ENCODE measurements around the gene KRTAP11-1.

KRTAP11-1 gene, protein sequence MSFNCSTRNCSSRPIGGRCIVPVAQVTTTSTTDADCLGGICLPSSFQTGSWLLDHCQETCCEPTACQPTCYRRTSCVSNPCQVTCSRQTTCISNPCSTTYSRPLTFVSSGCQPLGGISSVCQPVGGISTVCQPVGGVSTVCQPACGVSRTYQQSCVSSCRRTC

DNA sequence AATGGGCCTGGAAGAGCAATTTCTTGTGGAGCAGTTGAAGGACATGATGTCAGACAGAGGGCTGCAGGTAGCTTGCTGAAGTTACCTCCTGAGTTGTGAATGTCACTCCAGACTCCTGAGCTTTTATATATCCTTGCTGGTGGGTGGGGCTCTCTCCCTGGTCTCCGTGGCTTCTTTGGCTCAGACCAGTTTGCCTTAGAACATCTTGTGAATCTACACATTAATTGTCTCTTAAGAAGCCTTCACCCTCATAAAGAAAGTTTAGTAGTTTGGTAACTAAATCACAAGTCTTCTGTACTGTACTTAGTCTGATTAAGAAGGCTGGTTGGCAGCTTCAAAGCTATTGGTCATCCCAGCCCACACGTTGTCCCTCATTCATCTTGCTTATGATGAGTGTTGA is at the start of gene KRTAP11-1:
TSS of gene KRTAP11-1 (minus strand) at position 101 of the 400 bp plus-strand sequence. CDS start at position 45, 56 bp downstream.
- Mint-ChIP-seq H3K4me3 (no peak within 1 kb of the TSS), H3K27me3 (peaks cover 3% of the 10 kb centered on the region), H3K9me3 (no peaks in the 10 kb centered on the region), H3K36me3 (ENCODE audit: low read depth) (no peaks in the 10 kb centered on the region), H3K4me1 (no peaks in the 10 kb centered on the region), H3K27ac (no peak within 1 kb of the TSS)
- ATAC-seq = no peak
- DNase-seq = no peak

- ATAC-seq (no peak), DNase-seq (no peak)
- H3K9me3 Mint-ChIP-seq = peaks cover 14% of the 10 kb centered on the region
- no peaks in the 10 kb centered on the region for H3K4me1 Mint-ChIP-seq
- no peak overlapping the region for H3K27ac Mint-ChIP-seq
- H3K36me3 Mint-ChIP-seq (ENCODE audit: low read depth) = no peaks in the 10 kb centered on the region
- no peak overlapping the region for H3K4me3 Mint-ChIP-seq
- H3K27me3 Mint-ChIP-seq = peaks cover 2% of the 10 kb centered on the region
Observed at GRCh38 chr21:30924146-30924700, 42.8 kb upstream of the KRTAP11-1 start.

DNA sequence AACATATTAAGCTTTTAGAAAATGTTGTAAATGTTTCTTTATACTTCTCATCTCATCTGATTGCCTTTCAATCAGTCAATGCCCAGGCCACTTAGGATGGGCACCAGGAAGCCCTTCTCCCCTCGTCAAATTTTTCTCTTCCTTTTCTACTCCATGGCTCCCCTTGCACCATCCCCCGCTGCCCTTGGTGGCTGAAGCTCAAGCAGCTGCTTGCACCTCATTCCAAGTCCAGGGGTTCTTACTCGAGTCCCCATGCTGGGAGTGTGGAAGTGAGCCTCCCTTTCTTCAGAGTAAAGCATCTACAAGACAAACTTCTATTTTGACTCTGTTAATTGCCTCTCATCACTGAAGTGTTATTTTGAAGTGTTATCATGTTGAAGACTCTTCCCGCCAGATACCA is 39.7 kb upstream of the KRTAP11-1 start:
- Mint-ChIP-seq H3K4me3 (no peak overlapping the region), H3K36me3 (ENCODE audit: low read depth) (no peaks in the 10 kb centered on the region), H3K27me3 (peaks cover 2% of the 10 kb centered on the region), H3K27ac (no peak overlapping the region), H3K9me3 (no peaks in the 10 kb centered on the region), H3K4me1 (no peaks in the 10 kb centered on the region)
- ATAC-seq = no peak
- DNase-seq = no peak

DNA sequence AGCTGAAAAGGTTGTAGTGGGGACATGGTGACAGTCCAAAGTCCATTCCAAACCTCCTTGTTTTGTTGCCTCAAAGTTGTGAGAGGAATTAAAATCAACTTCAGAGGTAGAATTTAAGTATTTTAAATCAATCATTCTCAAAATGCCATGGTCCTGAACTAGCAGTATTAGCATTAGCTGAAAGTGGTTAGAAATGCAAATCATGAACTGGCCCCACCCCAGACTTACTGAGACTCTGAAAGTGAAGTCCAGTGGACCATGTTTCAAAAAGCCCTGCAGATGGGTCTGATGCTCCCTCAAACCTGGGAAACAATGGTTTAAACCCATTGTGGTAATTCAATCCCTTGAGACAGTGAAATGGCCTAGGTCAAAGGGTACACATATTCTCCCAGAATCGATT is 36.2 kb upstream of the KRTAP11-1 start:
- ATAC-seq (no peak), DNase-seq (no peak)
- no peaks in the 10 kb centered on the region for H3K4me1 Mint-ChIP-seq
- no peak overlapping the region for H3K4me3 Mint-ChIP-seq
- H3K27me3 Mint-ChIP-seq = peaks cover 6% of the 10 kb centered on the region
- H3K36me3 Mint-ChIP-seq (ENCODE audit: low read depth) = no peaks in the 10 kb centered on the region
- no peaks in the 10 kb centered on the region for H3K9me3 Mint-ChIP-seq
- no peak overlapping the region for H3K27ac Mint-ChIP-seq

- H3K36me3 Mint-ChIP-seq (ENCODE audit: low read depth) = no peaks in the 10 kb centered on the region
- H3K27ac Mint-ChIP-seq = no peak overlapping the region
- H3K4me3 Mint-ChIP-seq = no peak overlapping the region
- ATAC-seq (no peak), DNase-seq (no peak)
- H3K27me3 Mint-ChIP-seq = peaks cover 10% of the 10 kb centered on the region
- no peaks in the 10 kb centered on the region for H3K4me1 Mint-ChIP-seq
- H3K9me3 Mint-ChIP-seq = no peaks in the 10 kb centered on the region
Observed at GRCh38 chr21:30900881-30901280, 19.5 kb upstream of the KRTAP11-1 start.

DNA sequence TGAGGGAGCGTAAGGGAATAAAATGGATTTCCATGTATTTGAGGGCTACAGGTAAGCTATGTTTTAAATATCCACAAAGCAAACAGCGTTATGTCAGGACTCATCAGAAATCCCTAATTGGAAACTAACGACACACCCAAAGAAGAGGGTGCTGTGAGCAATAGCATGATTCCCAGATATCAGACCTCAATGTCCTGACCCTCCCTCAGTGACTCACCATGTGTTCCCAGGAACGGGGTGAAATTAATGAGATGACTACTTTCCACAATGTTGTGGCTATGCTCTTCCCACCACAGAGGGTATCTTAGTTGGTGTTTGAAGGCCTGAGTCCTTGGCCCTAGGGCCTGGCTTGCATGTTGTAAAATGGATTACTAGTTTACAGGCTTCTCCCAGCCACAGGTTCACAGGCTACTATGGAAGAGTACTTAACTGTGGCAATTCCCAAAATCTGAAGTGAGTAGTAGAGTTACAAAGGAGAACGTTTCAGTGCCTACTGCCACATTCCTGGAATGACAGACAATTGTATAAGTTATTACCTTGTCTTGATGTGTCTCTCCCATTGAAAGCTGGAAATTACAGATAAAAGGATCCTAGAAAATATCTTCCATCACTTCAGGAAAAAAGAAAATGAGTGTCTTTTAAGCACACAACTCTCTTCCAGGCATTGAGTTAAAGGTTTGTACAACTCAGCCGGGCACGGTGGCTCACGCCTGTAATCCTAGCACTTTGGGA is 1.7 kb upstream of the KRTAP11-1 start:
- ATAC-seq = no peak
- DNase-seq = no peak
- no peaks in the 10 kb centered on the region for H3K36me3 Mint-ChIP-seq (ENCODE audit: low read depth)
- H3K4me1 Mint-ChIP-seq = no peaks in the 10 kb centered on the region
- no peaks in the 10 kb centered on the region for H3K27me3 Mint-ChIP-seq
- no peak overlapping the region for H3K27ac Mint-ChIP-seq
- no peak overlapping the region for H3K4me3 Mint-ChIP-seq
- H3K9me3 Mint-ChIP-seq = peaks cover 5% of the 10 kb centered on the region

GRCh38 chr21:30880914-30881313 is 466 bp downstream of the KRTAP11-1 start:
- H3K27ac Mint-ChIP-seq = no peak overlapping the region
- no peaks in the 10 kb centered on the region for H3K36me3 Mint-ChIP-seq (ENCODE audit: low read depth)
- H3K4me1 Mint-ChIP-seq = no peaks in the 10 kb centered on the region
- H3K4me3 Mint-ChIP-seq = no peak overlapping the region
- ATAC-seq = no peak
- no peaks in the 10 kb centered on the region for H3K9me3 Mint-ChIP-seq
- H3K27me3 Mint-ChIP-seq = peaks cover 3% of the 10 kb centered on the region
- DNase-seq = no peak

GRCh38 chr21:30874526-30874925 is 6.9 kb downstream of the KRTAP11-1 start:
- Mint-ChIP-seq H3K27me3 (peaks cover 3% of the 10 kb centered on the region), H3K36me3 (ENCODE audit: low read depth) (no peaks in the 10 kb centered on the region), H3K27ac (no peak overlapping the region), H3K9me3 (peaks cover 3% of the 10 kb centered on the region), H3K4me1 (no peaks in the 10 kb centered on the region), H3K4me3 (no peak overlapping the region)
- no peak for ATAC-seq
- DNase-seq = no peak

- H3K4me3 Mint-ChIP-seq = no peak overlapping the region
- no peak overlapping the region for H3K27ac Mint-ChIP-seq
- DNase-seq (no peak), ATAC-seq (no peak)
- H3K36me3 Mint-ChIP-seq (ENCODE audit: low read depth) = no peaks in the 10 kb centered on the region
- peaks cover 4% of the 10 kb centered on the region for H3K27me3 Mint-ChIP-seq
- no peaks in the 10 kb centered on the region for H3K4me1 Mint-ChIP-seq
- H3K9me3 Mint-ChIP-seq = no peaks in the 10 kb centered on the region
Observed at GRCh38 chr21:30847627-30848500, 33.5 kb downstream of the KRTAP11-1 start.

GRCh38 chr21:30842990-30843389 is 38.4 kb downstream of the KRTAP11-1 start:
- Mint-ChIP-seq H3K27me3 (peaks cover 2% of the 10 kb centered on the region), H3K9me3 (no peaks in the 10 kb centered on the region), H3K4me1 (no peaks in the 10 kb centered on the region), H3K4me3 (no peak overlapping the region), H3K27ac (no peak overlapping the region), H3K36me3 (ENCODE audit: low read depth) (no peaks in the 10 kb centered on the region)
- ATAC-seq = no peak
- no peak for DNase-seq

- peak; percentile 49 for ATAC-seq
- Mint-ChIP-seq H3K9me3 (no peaks in the 10 kb centered on the region), H3K27ac (no peak overlapping the region), H3K36me3 (ENCODE audit: low read depth) (no peaks in the 10 kb centered on the region), H3K4me1 (no peaks in the 10 kb centered on the region), H3K27me3 (peaks cover 8% of the 10 kb centered on the region), H3K4me3 (no peak overlapping the region)
- DNase-seq = peak; percentile 17
Observed at GRCh38 chr21:30839304-30839703, 42.1 kb downstream of the KRTAP11-1 start.

- ATAC-seq = no peak
- Mint-ChIP-seq H3K36me3 (ENCODE audit: low read depth) (no peaks in the 10 kb centered on the region), H3K9me3 (no peaks in the 10 kb centered on the region), H3K27ac (no peak overlapping the region), H3K4me3 (no peak overlapping the region), H3K4me1 (no peaks in the 10 kb centered on the region), H3K27me3 (peaks cover 10% of the 10 kb centered on the region)
- DNase-seq = no peak
Observed at GRCh38 chr21:30838536-30838935, 42.8 kb downstream of the KRTAP11-1 start.

DNA sequence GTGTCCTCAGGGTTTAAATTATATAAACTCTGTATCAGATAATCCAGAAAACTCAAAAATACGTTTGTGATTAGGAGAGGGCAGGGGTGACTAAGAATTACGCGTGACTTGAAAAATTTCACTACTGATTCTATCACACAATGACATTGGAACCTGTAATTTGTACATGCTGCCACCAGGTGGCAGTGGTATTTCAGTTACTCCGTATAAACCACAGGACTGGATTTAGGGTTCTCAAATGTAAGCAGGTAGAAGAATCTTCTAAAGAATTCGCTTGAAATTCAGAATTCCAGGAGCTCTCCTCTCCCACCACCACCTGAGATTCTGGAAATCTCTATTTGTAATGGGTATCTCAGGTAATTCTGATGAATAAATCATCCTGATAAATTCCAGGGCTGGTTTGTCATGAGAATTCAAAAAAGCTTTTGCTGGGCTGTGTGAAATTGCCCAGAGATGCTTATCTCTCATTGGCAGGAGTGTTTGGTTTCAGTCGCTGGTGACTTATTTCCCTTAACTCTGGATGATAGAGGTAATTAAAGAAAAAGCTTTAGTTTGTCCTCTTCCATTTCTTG is 50.1 kb downstream of the KRTAP11-1 start:
- DNase-seq = peak; percentile 39
- no peak for ATAC-seq
- Mint-ChIP-seq H3K27ac (no peak overlapping the region), H3K4me1 (no peaks in the 10 kb centered on the region), H3K4me3 (no peak overlapping the region), H3K36me3 (ENCODE audit: low read depth) (no peaks in the 10 kb centered on the region), H3K9me3 (peaks cover 5% of the 10 kb centered on the region), H3K27me3 (peaks cover 2% of the 10 kb centered on the region)

Data from activated naive CD8-positive, alpha-beta T cell treated with anti-CD3 and anti-CD28 coated beads, Interleukin-2, amount 50 U/mL, for 24 hours (primary cell).